DMS79 treated with DMSO at 0.1 percent for 48 hours (cell line): ENCODE data around the gene ARHGEF2.
"Not testable (repeated sequence)": the region's sequence is repeated elsewhere in the genome, so short reads cannot be mapped to it uniquely, and the experiment has no call there.

Experiments
- DNase-seq: peaks from one replicate; lab custom pipeline; 2025; lab: John Stamatoyannopoulos, UW

ARHGEF2 gene

DNA sequence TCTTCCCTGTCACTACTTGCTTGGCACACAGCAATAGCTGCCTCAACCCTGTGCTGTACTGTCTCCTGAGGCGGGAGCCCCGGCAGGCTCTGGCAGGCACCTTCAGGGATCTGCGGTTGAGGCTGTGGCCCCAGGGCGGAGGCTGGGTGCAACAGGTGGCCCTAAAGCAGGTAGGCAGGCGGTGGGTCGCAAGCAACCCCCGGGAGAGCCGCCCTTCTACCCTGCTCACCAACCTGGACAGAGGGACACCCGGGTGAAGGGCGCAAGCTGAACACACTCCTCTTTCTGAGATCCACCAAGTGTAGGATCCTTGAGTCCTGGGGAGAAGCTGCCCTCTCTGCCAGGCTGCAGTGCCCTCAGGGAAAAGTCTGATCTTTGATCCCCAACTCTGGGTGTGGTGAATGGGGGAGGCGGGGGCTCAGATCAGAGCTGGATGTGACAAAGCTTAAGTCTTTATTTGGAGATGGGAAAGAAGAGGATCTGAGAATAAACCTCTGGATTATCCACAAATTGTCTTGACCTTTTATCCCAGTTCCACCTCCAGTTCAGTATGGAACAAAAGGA, 35.7 kb downstream of the ARHGEF2 start:
- DNase-seq = no peak

DNA sequence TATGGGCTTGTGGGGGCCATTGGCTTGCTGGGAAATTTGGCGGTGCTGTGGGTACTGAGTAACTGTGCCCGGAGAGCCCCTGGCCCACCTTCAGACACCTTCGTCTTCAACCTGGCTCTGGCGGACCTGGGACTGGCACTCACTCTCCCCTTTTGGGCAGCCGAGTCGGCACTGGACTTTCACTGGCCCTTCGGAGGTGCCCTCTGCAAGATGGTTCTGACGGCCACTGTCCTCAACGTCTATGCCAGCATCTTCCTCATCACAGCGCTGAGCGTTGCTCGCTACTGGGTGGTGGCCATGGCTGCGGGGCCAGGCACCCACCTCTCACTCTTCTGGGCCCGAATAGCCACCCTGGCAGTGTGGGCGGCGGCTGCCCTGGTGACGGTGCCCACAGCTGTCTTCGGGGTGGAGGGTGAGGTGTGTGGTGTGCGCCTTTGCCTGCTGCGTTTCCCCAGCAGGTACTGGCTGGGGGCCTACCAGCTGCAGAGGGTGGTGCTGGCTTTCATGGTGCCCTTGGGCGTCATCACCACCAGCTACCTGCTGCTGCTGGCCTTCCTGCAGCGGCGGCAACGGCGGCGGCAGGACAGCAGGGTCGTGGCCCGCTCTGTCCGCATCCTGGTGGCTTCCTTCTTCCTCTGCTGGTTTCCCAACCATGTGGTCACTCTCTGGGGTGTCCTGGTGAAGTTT, 36.4 kb downstream of the ARHGEF2 start:
- DNase-seq = no peak

DNA sequence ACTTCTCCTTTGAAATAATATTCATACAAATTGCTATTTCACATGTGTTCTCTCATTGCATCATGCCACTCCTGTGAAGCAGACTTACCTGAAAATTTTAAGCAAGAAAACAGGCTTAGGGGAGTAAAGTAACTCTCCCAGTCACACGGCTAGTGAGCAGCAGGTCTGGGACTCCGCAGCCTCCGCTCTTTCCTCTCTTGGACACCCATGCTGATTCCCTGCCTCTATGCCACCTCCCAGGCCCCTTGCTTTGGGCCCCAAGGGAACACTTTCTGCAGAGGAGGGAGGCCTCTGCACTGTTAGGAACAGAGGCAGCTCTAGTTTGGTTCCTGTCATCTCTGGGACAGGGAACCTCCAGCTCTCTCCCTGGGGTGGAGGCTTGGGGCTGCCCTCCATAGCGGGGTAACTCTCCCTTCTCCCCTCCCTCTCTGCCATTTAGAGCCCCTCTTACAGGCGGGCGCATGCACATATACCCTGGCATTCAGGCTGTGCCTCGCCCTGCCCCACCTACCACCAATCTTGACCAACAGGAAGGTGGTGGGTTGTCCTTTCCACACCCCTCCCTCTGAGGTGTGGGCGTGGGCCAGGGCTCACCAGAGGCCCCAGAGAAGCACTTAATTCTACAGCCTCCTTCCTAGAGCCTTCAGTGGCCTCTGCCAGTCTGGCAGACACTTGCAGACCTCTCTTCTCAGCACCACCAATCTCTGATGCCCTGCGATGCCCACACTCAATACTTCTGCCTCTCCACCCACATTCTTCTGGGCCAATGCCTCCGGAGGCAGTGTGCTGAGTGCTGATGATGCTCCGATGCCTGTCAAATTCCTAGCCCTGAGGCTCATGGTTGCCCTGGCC, 37.1 kb downstream of the ARHGEF2 start, which contains the start of gene RXFP4:
TSS of gene RXFP4 (plus strand) at position 646 of the 852 bp plus-strand sequence. CDS start at position 718, 72 bp downstream.
- no peak for DNase-seq

DNA sequence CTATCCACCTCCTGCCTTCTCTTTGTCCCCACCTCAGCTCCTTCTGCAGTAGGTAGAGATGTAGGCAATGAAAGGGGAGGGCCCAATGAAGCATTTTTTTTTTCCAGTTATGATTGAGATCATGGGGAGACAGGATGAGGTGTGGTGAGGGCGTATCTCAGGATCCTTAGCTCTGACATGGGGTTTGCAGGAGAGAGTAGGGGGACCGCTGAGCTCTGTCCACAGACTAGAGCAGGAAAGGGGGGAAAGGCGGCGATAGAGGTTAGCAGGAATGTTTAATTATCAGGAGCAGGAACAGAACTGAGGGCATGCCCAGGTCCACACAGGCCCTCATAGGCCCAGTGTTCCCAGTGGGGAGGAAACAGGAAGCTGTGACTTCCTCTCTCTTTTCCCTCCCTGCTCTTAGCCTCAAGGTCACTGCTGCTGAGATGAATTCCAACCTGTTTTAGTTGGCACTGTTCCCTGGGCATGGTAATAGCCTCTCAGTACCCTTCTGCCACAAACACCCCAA, 37.8 kb downstream of the ARHGEF2 start:
- peak; percentile 20 for DNase-seq

DNA sequence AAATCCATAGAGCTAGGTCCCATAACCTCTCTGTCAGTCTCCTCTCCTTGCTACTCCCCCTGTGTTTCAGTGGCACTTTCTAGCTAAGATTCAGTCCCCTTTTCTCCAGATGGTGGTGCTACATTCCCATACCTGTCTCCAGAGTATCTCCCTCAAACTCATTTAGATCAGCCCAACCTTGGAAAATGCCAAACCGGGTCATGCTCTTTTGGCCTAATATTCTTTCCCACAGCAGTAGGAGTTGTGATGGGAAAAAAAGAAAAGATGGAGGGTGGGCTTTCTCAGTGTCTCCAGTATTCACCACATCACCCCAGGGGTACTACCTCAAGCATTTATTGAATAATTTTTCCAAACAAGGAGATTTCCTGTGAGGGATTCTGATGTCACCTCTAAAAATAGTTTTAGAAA, 40.1 kb downstream of the ARHGEF2 start:
- DNase-seq = peak; percentile 64

DNA sequence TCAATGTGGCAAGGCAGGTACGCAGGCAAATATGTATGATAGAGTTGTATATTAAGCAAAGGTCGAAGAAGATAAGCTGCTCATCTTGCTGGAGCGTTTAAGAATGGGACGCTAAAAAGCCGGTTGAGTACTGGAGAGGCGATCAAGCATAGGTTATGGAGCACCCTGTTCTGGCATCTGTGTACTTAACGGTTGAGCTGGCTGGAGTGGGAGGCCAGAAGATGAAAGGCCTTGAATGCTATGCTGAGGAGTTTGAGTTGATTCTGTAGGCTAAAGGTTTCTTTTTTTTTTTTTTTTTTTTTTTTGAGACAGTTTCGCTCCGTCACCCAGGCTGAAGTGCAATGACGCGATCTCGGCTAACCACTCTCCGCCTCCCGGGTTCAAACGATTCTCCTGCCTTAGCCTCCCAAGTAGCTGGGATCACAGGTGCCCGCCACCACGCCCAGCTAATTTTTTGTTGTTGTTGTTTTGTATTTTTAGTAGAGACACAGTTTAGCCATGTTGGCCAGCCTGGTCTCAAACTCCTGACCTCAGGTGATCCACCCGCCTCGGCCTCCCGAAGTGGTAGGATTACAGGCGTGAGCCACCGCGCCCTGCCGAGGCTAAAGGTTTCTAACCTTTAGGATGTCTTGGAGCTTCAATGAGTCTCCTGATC, 43.3 kb downstream of the ARHGEF2 start:
- peak; percentile 67 for DNase-seq

DNA sequence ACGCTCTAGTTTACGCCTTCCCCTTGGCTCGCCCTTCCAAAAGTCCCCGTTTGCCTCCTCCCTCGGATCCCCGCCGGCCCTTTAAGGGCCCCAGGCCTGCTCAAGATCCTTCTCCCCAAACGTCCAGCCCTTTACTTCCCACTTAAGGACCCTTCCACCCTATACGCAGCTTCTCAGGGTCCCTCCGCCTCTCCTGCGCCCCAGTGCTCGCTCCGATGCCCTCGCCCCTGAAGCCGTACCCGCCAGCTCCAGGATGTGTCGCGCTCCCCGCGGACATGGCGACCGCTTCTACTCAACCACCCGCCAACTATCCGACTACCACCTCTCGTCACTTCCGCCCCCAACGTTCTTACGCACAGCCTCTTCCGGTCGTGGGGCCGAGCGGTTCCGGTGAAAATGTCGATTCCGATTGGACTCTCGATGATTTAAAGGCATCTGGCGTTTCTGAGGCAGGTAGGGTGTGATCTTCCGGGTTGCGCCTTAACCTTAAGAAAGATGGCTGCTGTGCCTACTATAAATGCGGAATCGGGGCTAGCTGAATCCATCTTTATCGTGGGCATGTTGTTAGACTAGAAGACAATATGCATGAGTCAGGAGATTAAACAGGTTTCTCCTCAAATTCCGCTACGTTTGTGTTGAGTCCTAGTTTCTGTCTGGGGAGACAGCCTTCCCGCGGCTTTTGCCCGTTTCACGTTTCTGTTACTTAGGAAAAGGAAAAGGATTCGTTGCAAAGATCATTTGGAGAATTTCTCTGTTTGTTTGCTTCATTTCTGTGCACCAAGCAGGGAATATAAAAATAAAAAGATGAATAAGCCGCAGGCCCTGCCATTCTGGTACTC, 44.0 kb downstream of the ARHGEF2 start, which contains the start of gene KHDC4:
TSS of gene KHDC4 (minus strand) at position 317 of the 839 bp plus-strand sequence. CDS start at position 277, 40 bp downstream.
- peak; percentile 99 for DNase-seq

DNA sequence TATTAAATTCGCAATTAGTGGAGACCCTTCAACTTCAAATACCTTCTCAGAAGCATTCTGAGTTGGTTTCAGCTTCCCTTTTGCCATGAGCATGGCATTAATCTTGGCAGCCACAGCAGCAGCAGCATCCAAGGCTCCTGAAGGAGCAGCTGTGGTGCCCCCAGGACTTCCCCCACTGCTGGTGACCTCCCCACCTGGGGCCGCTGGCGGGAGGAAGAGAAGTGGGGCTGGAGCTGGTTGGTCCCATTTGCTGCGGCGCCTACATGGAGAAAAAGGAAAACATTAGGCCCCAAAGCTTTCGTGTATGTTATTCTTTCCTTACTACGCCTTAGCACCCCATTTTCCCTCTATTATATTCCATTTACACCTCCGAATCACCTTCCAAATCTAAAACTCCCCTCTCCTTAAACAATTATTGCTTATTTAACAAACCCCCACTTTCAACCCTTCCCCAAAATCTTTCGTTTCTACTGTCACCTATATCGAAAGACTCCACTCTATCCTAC, 44.7 kb downstream of the ARHGEF2 start:
- no peak for DNase-seq

DNA sequence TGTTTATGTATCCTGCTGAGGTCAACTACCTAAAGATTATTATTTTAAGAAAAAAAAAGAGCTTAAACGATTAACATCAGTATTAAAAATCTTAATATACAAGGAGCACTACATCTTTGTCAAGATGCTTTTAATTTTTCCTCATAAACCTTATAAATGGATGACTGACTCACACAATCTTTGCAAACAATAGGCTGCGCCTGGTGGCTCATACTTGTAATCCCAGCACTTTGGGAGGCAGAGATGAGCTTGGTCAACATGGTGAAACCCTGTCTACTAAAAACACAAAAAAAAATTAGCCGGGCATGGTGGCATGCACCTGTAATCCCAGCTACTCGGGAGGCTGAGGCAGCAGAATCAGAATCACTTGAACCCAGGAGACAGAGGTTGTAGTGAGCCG, 45.9 kb downstream of the ARHGEF2 start:
- DNase-seq = no peak

DNA sequence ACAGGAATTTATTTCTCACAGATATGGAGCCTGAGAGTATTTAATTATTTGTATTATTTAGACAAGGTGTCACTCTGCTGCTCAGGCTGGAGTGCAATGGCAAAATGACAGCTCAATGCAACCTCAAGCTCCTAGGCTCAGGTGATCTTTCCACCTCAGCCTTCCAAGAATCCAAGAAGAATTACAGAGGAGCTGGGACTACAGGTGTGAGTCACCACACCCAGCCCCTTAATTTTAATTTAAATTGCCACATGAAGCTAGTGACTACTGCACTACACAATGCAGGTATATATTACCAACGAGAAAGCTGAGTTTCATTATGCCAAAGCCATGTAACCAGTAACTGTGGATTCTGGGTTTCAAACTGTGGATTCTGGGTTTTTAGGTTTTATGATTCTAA, 46.3 kb downstream of the ARHGEF2 start:
- DNase-seq = no peak

DNA sequence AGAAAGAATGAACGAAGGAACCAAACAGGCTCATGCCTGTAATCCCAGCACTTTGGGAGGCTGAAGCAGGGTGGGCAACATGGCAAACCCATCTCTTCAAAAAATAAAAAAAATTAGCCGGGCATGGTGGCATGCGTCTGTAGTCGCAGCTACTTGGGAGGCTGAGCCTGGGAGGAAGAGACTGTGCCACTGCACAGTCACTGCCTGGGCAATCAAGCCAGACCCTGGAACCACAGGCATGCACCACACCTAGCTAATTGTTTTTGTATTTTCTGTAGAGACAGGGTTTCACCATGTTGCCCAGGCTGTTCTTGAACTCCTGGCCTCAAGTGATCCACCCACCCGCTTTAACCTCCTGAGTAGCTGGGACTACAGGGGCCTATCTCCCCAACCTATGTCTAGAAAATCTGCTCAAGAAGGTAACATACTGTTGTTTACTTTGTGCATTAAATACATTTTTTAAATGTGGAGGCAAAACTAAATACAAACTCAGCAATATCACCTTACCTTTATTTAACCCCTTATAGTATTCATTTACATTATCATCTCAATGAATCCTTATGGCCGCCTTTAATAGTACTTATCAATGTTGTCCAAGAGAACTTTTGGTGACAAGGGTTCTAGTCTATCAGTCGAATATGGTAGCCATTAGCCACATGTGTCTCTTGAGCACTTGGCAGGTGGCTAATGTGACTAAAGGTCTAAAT, 46.9 kb downstream of the ARHGEF2 start:
- DNase-seq = no peak

DNA sequence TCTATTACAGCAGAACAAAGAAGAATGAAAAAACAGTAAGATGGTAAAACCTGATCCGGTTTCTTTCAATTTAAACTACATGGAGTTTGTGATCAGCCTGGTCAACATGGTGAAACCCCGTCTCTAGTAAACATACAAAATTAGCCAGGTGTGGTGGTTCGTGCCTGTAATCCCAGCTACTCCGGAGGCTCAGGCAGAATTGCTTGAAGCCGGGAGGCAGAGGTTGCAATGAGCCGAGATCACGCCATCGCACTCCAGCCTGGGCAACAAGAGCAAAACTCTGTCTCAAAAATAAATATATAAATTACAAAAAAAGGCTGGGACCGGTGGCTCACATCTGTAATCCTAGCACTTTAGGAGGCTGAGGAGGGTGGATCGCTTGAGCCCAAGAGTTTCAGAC, 47.6 kb downstream of the ARHGEF2 start:
- DNase-seq = not testable (repeated sequence)

DNA sequence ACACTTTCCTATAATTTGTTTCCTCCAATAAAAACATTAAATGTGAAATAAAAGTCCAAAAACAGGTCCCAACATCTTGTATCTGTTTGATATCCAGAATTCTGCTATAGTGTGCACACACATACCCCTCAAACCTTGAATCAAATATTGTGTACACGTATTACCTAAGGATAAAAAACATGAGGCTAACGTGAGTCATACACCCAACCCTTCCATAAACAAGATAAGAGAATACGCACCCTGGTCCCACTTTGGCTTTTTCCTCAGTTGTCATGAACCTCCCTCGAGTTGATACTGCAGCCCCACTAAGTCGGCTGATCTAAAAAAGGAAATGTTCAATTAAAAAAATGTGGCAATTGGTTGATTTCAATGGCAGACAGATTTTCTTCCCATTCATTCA, 49.3 kb downstream of the ARHGEF2 start:
- DNase-seq = no peak

DNA sequence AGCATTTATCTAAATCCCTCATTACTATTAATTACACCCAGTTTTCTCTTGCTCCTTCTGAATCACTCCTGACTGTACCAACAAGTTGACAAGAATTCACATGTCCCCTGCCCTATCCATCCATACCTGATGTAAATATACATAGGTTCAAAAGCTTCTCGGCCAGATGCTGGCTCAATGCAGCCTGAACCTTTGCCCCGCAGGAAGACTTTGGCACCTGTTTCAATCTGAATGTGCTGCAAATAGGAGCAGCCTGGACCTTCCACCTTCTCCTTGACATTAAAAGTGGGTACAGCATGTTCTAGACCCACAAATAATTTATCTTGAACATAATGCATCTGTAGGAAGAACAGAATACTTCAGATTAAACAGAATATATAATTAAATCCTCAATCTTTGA, 52.8 kb downstream of the ARHGEF2 start:
- no peak for DNase-seq

DNA sequence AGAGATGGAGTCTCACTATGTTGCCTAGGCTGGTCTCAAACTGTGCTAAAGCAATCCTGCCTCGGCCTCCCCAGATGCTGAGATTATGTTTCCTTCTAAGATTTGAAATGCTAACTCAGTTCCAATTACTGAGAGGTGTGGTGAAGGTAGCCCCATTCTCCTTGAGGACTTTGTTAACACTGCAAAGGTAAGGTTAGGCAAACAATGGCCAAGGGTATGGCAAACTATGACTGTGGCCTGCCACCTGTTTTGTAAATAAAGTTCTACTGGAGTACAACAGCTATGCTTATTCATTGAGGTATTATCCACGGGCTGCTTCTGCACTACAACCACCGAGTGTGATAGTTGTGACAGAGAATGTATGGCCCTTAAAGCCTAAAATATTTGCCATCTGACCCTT, 57.6 kb downstream of the ARHGEF2 start:
- DNase-seq = no peak

DNA sequence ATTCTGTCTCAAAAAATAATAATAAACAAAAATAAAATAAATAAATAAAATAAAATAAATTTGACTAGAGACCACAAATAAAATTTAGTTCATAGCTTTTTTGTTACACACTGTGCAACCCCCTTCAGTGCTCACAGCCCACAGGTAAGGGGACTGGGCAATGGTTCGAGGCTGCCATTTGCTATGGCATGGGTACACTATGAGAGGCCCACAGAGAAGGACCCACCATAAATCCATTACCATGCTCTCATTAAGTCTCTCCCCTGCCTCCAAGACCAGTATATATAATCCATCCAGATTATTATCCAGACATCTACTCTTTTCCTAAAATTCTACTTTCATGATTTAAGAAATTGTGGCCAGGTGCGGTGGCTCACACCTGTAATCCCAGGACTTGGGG, 58.5 kb downstream of the ARHGEF2 start:
- DNase-seq = no peak

DNA sequence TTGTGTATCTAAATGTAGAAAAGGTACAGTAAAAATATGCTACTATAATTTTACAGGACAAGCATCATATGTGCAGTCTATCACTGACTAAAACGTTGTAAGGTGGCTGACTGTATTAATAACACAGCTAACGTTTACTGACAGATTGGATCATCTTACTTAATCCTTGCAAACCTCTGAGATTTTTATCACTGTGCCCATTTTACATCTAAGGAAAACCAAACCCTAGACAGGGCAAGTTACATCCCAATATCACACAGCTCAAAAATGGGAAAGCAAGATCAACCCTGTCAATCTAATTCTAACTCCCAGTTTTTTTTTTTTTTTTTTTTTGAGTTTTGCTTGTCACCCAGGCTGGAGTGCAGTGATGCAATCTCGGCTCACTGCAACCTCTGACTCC, 59.7 kb downstream of the ARHGEF2 start:
- no peak for DNase-seq

DNA sequence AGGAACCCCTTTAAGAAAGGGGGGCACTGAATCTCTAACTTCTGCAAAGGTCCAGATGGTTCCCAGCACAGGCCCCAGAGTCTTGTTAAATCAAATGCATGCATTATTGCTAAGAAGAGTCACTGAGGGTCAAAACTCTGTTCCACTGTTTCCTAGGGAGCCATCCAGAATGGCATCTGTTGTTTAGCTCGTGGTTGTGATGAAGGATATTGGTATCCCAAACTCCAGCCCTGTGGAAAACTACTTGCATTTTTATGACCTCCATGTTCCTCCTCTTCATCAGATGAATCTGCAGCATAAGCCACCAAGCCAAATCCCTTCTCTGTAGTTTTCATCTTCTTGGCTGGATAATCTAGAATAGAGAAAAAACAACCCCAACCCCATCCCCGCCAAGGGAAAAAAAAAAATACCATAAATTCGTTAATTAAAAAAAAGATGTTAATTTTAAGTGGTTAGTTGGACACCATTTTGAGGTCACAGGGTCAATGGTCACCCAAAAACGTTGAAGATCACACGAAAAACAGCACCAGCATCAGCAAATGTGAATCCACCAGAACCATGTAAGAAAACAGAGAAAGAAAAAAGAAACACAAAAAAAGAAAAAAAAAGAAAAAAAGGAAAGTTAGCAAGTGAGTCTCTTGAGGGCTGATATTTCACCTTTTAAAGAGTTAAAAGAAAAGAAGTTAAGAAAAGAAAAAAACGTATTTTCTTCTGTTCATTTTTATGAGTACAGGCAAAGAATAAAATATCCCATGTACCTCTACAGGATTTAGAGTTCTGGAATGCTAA, 64.2 kb downstream of the ARHGEF2 start:
- no peak for DNase-seq

DNA sequence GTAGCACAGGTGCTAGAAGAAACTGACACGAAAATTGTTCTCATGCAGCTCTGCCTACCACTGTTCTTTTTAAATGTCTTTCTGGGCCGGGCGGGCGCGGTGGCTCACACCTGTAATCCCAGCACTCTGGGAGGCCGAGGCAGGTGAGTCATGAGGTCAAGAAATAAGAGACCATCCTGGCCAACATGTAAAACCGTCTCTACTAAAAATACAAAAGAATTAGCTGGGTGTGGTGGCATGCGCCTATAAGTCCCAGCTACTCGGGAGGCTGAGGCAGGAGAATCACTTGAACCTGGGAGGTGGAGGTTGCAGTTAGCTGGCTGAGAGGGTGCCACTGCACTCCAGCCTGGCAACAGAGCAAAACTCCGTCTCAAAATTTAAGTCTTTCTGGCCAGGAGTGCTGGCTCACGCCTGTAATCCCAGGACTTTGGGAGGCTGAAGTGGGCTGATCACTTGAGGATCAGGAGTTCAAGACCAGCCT, 66.3 kb downstream of the ARHGEF2 start:
- DNase-seq = no peak
